Amniotic stem cell (primary cell): ENCODE results near the gene COA6.
"Not testable (repeated sequence)": the region's sequence is repeated elsewhere in the genome, so short reads cannot be mapped to it uniquely, and the experiment has no call there.

Experiments used
- DNase-seq: peaks from one replicate; lab custom pipeline; 2025; lab: John Stamatoyannopoulos, UW

The COA6 gene

GRCh38 chr1:234373064-234373958, at the start of gene COA6:
Gene COA6 (plus strand): TSS chr1:234373456. CDS start chr1:234373467, 11 bp downstream.
- peak; percentile 98 for DNase-seq

- no peak for DNase-seq
Measured at GRCh38 chr1:234324821-234325220, 48.4 kb upstream of the COA6 start.

- DNase-seq = no peak
Measured at GRCh38 chr1:234325878-234326496, 47.3 kb upstream of the COA6 start.

- no peak for DNase-seq
Measured at GRCh38 chr1:234326497-234327366, 46.5 kb upstream of the COA6 start.

- DNase-seq = no peak
Measured at GRCh38 chr1:234327577-234328164, 45.6 kb upstream of the COA6 start.

- DNase-seq = no peak
Measured at GRCh38 chr1:234330843-234331215, 42.4 kb upstream of the COA6 start.

- no peak for DNase-seq
Measured at GRCh38 chr1:234331507-234331906, 41.7 kb upstream of the COA6 start.

- DNase-seq = no peak
Measured at GRCh38 chr1:234336359-234336758, 36.9 kb upstream of the COA6 start.

- DNase-seq = no peak
Measured at GRCh38 chr1:234337233-234337632, 36.0 kb upstream of the COA6 start.

- DNase-seq = no peak
Measured at GRCh38 chr1:234340528-234340927, 32.7 kb upstream of the COA6 start.

GRCh38 chr1:234342774-234343173, 30.5 kb upstream of the COA6 start:
- DNase-seq = no peak

- DNase-seq = no peak
Measured at GRCh38 chr1:234345237-234345636, 28.0 kb upstream of the COA6 start.

- DNase-seq = no peak
Measured at GRCh38 chr1:234348964-234349363, 24.3 kb upstream of the COA6 start.

- DNase-seq = no peak
Measured at GRCh38 chr1:234355782-234356510, 17.3 kb upstream of the COA6 start.

GRCh38 chr1:234356615-234357269, 16.5 kb upstream of the COA6 start:
- DNase-seq = not testable (repeated sequence)

GRCh38 chr1:234357831-234358230, 15.4 kb upstream of the COA6 start:
- no peak for DNase-seq

GRCh38 chr1:234361102-234361603, 12.1 kb upstream of the COA6 start:
- no peak for DNase-seq

- DNase-seq = no peak
Measured at GRCh38 chr1:234362558-234362957, 10.7 kb upstream of the COA6 start.

- no peak for DNase-seq
Measured at GRCh38 chr1:234368320-234369032, 4.8 kb upstream of the COA6 start.

- no peak for DNase-seq
Measured at GRCh38 chr1:234369033-234369430, 4.2 kb upstream of the COA6 start.
